Measurements from ENCODE around the gene ATP6V1D. TPM values are rescaled to one million over a fixed set of nuclear protein-coding genes. Genes with fewer than 3 reads are reported as not detected.
"Not testable (repeated sequence)": the region's sequence is repeated elsewhere in the genome, so short reads cannot be mapped to it uniquely, and the experiment has no call there.

The ATP6V1D gene
- total RNA-seq: 100 to 1,000 TPM in 1 of 2 donors, 10 to 100 TPM in 1; 75.8 to 106 TPM

DNA sequence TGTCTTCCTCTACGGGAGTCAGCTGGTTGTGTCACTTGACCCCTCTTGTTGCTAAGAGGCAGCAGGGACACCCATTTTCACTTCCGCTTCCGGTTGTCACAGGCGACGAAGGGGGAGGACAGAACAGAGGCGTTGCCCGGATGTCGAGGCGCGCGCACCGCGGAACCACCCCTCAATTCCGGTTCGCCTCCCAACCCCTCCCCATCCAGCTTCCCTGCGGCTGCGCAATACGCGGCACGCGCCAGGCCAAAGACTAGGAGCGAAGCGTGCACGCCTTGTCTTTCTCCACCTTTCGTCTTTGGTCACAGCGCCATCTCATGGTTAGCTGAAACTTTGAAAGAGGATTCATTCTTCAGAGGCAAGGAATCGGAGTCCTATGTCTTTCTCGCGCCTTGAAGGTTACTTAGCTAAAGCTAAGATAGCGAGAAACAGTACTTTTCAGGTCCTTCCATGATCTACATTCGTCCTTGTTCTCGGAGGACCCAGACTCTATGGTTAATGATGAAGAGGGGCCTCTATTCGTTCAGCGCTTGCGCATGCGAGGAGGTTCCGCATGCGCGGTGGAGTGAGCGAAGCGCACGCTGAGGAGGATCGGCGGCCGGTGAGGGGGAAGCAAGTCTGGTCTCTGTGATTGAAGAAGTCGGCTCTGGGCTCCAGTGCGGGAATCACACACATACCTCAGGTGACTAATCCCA lies at the start of gene ATP6V1D, which contains the start of gene EIF2S1:
ATP6V1D (minus strand) TSS at position 30 of the 695 bp plus-strand sequence. CDS start 106 bp downstream, outside the sequence.
EIF2S1 (plus strand) TSS at position 554 of the 695 bp plus-strand sequence. CDS start 4,440 bp downstream, outside the sequence.
- Histone ChIP-seq H3K27me3 (no peaks in the 10 kb centered on the region), H3K4me3 (peak within 1 kb of the TSS; percentile 87), H3K27ac (peak within 1 kb of the TSS; percentile 86), H3K4me1 (peaks cover 14% of the 10 kb centered on the region), H3K36me3 (no peaks in the 10 kb centered on the region), H3K9me3 (no peaks in the 10 kb centered on the region), H3K9ac (ENCODE audit: low read depth in 2 of 2, low read length in 2 of 2) (peak within 1 kb of the TSS; percentile 86 to 96)
- intact Hi-C loops (cut with DNase I): no loop called here
- TF ChIP-seq, protein P1, sequence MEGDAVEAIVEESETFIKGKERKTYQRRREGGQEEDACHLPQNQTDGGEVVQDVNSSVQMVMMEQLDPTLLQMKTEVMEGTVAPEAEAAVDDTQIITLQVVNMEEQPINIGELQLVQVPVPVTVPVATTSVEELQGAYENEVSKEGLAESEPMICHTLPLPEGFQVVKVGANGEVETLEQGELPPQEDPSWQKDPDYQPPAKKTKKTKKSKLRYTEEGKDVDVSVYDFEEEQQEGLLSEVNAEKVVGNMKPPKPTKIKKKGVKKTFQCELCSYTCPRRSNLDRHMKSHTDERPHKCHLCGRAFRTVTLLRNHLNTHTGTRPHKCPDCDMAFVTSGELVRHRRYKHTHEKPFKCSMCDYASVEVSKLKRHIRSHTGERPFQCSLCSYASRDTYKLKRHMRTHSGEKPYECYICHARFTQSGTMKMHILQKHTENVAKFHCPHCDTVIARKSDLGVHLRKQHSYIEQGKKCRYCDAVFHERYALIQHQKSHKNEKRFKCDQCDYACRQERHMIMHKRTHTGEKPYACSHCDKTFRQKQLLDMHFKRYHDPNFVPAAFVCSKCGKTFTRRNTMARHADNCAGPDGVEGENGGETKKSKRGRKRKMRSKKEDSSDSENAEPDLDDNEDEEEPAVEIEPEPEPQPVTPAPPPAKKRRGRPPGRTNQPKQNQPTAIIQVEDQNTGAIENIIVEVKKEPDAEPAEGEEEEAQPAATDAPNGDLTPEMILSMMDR (IDR thresholded peaks at IDR 0.05): peak; percentile 87
- DNase-seq: peak; percentile 99

DNA sequence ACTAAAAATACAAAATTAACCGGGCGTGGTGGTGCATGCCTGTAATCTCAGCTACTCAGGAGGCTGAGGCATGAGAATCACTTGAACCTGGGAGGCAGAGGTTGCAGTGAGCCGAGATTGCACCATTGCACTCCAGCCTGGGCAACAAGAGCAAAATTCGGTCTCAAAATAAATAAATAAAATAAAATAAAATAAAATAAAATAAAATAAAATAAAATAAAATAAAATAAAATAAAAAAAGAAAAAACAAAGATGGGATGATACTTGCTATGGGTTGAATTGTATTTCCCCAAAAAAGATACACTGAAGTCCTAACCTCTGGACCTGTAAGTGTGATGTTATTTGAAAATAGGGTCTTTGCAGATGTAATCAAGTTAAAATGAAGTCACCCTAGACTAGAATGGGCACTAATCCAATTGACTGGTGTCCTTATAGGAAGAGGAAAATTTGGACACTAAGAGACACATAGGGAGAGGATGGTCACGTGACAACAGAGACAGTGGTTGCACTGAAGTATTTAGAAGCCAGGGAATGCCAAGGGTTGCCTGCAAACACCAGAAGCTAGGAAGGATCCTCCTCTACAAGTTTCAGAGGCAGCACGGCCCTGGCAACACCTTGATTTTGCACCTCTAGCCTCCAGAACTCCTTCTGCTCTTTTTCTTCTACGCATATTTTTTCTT lies 48.7 kb upstream of the ATP6V1D start:
- H3K27ac ChIP-seq; H3K27me3 ChIP-seq; intact Hi-C loops (cut with DNase I); H3K9me3 ChIP-seq; DNase-seq; H3K9ac ChIP-seq (ENCODE audit: low read depth in 2 of 2, low read length in 2 of 2); H3K36me3 ChIP-seq; H3K4me1 ChIP-seq; H3K4me3 ChIP-seq: not testable (repeated sequence)

DNA sequence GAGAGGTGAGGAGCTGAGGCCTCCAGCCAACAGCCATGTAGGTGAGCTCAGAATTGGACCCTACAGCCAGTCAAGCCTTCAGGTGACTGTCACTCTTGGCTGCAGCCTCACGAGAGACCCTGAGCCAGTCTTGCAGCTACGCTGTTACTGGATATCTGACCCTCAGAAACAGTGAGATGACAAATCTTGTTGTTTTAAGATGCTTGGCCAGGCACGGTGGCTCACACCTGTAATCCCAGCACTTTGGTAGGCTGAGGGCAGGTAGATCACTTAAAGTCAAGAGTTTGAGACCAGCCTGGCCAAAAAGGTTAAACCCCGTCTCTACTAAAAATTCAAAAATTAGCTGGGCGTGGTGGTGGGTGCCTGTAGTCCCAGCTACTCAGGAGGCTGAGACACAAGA lies 46.2 kb upstream of the ATP6V1D start:
- H3K27me3 ChIP-seq: no peaks in the 10 kb centered on the region
- no peak for DNase-seq
- TF ChIP-seq, protein P1 (IDR thresholded peaks at IDR 0.05): no peak
- H3K36me3 ChIP-seq: no peaks in the 10 kb centered on the region
- H3K9ac ChIP-seq (ENCODE audit: low read depth in 2 of 2, low read length in 2 of 2): no peak overlapping the region
- H3K4me1 ChIP-seq: no peaks in the 10 kb centered on the region
- no peak overlapping the region for H3K4me3 ChIP-seq
- no peak overlapping the region for H3K27ac ChIP-seq
- intact Hi-C loops (cut with DNase I): no loop called here
- H3K9me3 ChIP-seq: no peaks in the 10 kb centered on the region

DNA sequence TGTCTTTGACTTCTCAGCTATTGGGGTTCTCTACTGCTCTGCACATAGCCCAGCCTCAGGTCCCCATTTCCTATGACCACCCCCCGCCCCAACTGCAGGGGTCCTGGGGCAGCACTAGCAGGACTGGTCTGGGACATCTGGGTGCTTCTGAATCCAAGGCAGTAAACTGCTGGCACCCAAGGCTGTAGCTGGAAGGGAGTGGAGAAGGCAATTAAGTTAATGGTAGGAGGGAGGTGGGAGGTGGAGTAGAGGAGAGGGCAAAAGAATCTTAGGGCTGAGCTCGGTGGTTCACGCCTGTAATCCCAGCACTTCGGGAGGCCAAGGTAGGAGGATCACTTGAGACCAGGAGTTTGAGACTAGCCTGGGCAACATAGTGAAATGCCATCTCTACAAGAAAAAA lies 40.8 kb upstream of the ATP6V1D start:
- Histone ChIP-seq H3K36me3 (no peaks in the 10 kb centered on the region), H3K9ac (ENCODE audit: low read depth in 2 of 2, low read length in 2 of 2) (no peak overlapping the region), H3K27ac (no peak overlapping the region), H3K27me3 (no peaks in the 10 kb centered on the region), H3K4me3 (no peak overlapping the region), H3K4me1 (no peaks in the 10 kb centered on the region), H3K9me3 (no peaks in the 10 kb centered on the region)
- intact Hi-C loops (cut with DNase I): no loop called here
- DNase-seq: no peak
- TF ChIP-seq, protein P1 (IDR thresholded peaks at IDR 0.05): no peak

DNA sequence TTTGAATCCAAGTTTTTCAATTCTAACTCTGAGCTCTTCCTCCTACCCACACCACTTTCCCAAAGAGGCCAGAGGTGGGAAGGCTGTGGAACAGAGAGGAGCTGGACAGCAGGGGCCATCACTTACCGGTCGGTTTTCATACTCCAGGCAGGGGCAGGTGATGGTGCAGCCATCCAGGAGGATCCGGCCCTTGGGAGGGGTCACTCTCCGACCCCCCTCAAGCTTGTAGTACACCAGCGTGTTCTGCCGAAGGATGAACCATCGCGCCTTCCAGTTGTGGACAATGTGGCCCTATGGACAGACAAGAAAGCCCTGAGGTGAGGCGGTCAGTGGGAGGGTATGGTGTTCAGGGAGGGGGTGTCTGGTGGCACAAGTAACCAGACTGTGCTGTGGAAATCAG lies 37.9 kb upstream of the ATP6V1D start:
- intact Hi-C loops (cut with DNase I): no loop called here
- H3K9me3 ChIP-seq: no peaks in the 10 kb centered on the region
- H3K9ac ChIP-seq (ENCODE audit: low read depth in 2 of 2, low read length in 2 of 2): no peak overlapping the region
- H3K27me3 ChIP-seq: no peaks in the 10 kb centered on the region
- no peaks in the 10 kb centered on the region for H3K4me1 ChIP-seq
- H3K36me3 ChIP-seq: peaks cover 4% of the 10 kb centered on the region
- DNase-seq: no peak
- no peak overlapping the region for H3K4me3 ChIP-seq
- TF ChIP-seq, protein P1 (IDR thresholded peaks at IDR 0.05): no peak
- no peak overlapping the region for H3K27ac ChIP-seq
